CD14-positive monocyte (primary cell): ENCODE measurements around the gene NIF3L1. TPM values are rescaled to one million over a fixed set of nuclear protein-coding genes. Genes with fewer than 3 reads are reported as not detected.

Experiments used
- DNase-seq, 3 donors: peaks; one replicate each; pipeline ENCODE4 v3.0.0-alpha.2; 2011 to 2022
- H2AFZ ChIP-seq: 2 replicates; pipeline ENCODE4 v1.6.0; 2012; ENCODE audit warnings: mild to moderate bottlenecking, low read depth, low read length, inconsistent platforms; ENCODE audit not compliant: insufficient read depth, poor library complexity, severe bottlenecking
- H3K27ac ChIP-seq, 2 donors: 1 replicate in 1 of 2; 2 replicates in 1 of 2; pipeline ENCODE4 v1.5.1; 2012 to 2013; ENCODE audit warnings: low read length in 2 of 2, control low read depth in 1 of 2, inconsistent platforms in 1 of 2, low read depth in 1 of 2, mild to moderate bottlenecking in 1 of 2
- H3K27me3 ChIP-seq, 2 donors: one replicate each; pipeline versions ENCODE4 v1.6.0 to v1.6.1; 2011 to 2013; ENCODE audit warnings: low read length in 2 of 2; ENCODE audit not compliant: control insufficient read depth in 2 of 2, insufficient read depth in 2 of 2
- H3K36me3 ChIP-seq, 2 donors: replicated peaks in 1 of 2; 1 replicate in 1 of 2; 2 replicates in 1 of 2; pipeline versions ENCODE4 v1.5.1 to v1.6.1; 2012 to 2013; ENCODE audit warnings: low read length in 2 of 2, control low read depth in 1 of 2, inconsistent platforms in 1 of 2, mild to moderate bottlenecking in 1 of 2; ENCODE audit not compliant: insufficient read depth in 2 of 2, control insufficient read depth in 1 of 2
- H3K4me1 ChIP-seq, 2 donors: 1 replicate in 1 of 2; 2 replicates in 1 of 2; pipeline versions ENCODE4 v1.5.1 to v1.6.1; 2012 to 2013; ENCODE audit warnings: low read length in 2 of 2, control low read depth in 1 of 2, inconsistent platforms in 1 of 2, mild to moderate bottlenecking in 1 of 2, moderate library complexity in 1 of 2; ENCODE audit not compliant: insufficient read depth in 2 of 2, control insufficient read depth in 1 of 2
- H3K4me2 ChIP-seq: replicated peaks from 2 replicates; pipeline ENCODE3; 2012; ENCODE audit warnings: low read length, moderate library complexity, mild to moderate bottlenecking; ENCODE audit not compliant: poor library complexity, severe bottlenecking; ENCODE audit errors: extremely low read depth
- H3K4me3 ChIP-seq, 3 experiments: fragments of 200-600 bp in 1 of 3; sonication (generic) in 1 of 3; replicated peaks in 1 of 3; 1 replicate in 2 of 3; 2 replicates in 1 of 3; pipeline ENCODE4 v1.5.1; 2011 to 2013; ENCODE audit warnings: low read length in 3 of 3, mild to moderate bottlenecking in 3 of 3, control low read depth in 2 of 3, low read depth in 2 of 3, inconsistent platforms in 1 of 3, moderate library complexity in 1 of 3
- H3K79me2 ChIP-seq: 2 replicates; pipeline ENCODE4 v1.6.0; 2012; ENCODE audit warnings: mild to moderate bottlenecking, control low read depth, inconsistent platforms, low read length, moderate library complexity; ENCODE audit not compliant: insufficient read depth
- H3K9ac ChIP-seq: 2 replicates; pipeline ENCODE4 v1.6.0; 2017; ENCODE audit warnings: low read length, mild to moderate bottlenecking; ENCODE audit not compliant: insufficient read depth, poor library complexity, severe bottlenecking
- H3K9me3 ChIP-seq, 2 donors: replicated peaks in 1 of 2; 1 replicate in 1 of 2; 2 replicates in 1 of 2; pipeline versions ENCODE4 v1.5.1 to v1.6.1; 2012 to 2013; ENCODE audit warnings: low read length in 2 of 2, control low read depth in 1 of 2; ENCODE audit not compliant: control insufficient read depth in 1 of 2, insufficient read depth in 1 of 2
- H4K20me1 ChIP-seq: 2 replicates; pipeline ENCODE4 v1.6.0; 2012; ENCODE audit warnings: mild to moderate bottlenecking, low read length, control low read depth, moderate library complexity; ENCODE audit not compliant: insufficient read depth
- H3K27ac Mint-ChIP-seq, 7 donors: one replicate each; pipeline ENCODE4 v1.8.0; 2020; ENCODE audit warnings: mild to moderate bottlenecking in 7 of 7, mixed read lengths in 7 of 7, moderate library complexity in 6 of 7, inconsistent platforms in 2 of 7
- H3K27me3 Mint-ChIP-seq, 3 donors: one replicate each; pipeline ENCODE4 v1.8.0; 2021 to 2022; ENCODE audit warnings: low read depth in 3 of 3, mild to moderate bottlenecking in 3 of 3, mixed read lengths in 3 of 3, moderate library complexity in 3 of 3, inconsistent platforms in 1 of 3
- H3K36me3 Mint-ChIP-seq, 2 donors: one replicate each; pipeline ENCODE4 v1.8.0; 2020; ENCODE audit warnings: mixed read lengths in 2 of 2, inconsistent platforms in 1 of 2, mild to moderate bottlenecking in 1 of 2
- H3K4me1 Mint-ChIP-seq: one replicate; pipeline ENCODE4 v1.8.0; 2020; ENCODE audit warnings: mild to moderate bottlenecking, mixed read lengths
- H3K4me3 Mint-ChIP-seq, 2 donors: one replicate each; pipeline ENCODE4 v1.8.0; 2020; ENCODE audit warnings: mild to moderate bottlenecking in 2 of 2, mixed read lengths in 2 of 2, moderate library complexity in 1 of 2
- H3K9me3 Mint-ChIP-seq, 7 donors: one replicate each; pipeline ENCODE4 v1.8.0; 2020 to 2022; ENCODE audit warnings: mixed read lengths in 7 of 7, mild to moderate bottlenecking in 6 of 7, moderate library complexity in 6 of 7, inconsistent platforms in 2 of 7
- WGBS: methylation state at CpG from one replicate; pipeline ENCODE4 v1.1.5; 2013; ENCODE audit warnings: missing lambda C conversion rate; ENCODE audit not compliant: insufficient coverage; 5-methylcytosine and 5-hydroxymethylcytosine counted together
- intact Hi-C, 2 donors: fragments of 100-400 bp; cut with micrococcal nuclease; formaldehyde crosslinking; loops; one replicate each; pipeline versions ENCODE4 v1.15.0 to v1.15.1; 2023
- polyA plus RNA-seq, 3 donors: library from polyadenylated mRNA; depleted of rRNA in 1 of 3; unstranded in 2 of 3; stranded (reverse) in 1 of 3; fragments of 300-500 nt in 2 of 3; fragments of >200 nt in 1 of 3; fragmentation: Illumina TruSeq in 2 of 3; gene quantifications; 1 replicate in 2 of 3; 2 replicates in 1 of 3; pipeline ENCODE4 v1.2.3, GENCODE V29; 2012 to 2021
- TF ChIP-seq, protein P1 (sequence below): fragments of 200-600 bp; IDR thresholded peaks from one replicate; pipeline ENCODE4 v1.8.0; 2022; ENCODE audit warnings: antibody characterized with exemption, mild to moderate bottlenecking

NIF3L1 gene
- polyA plus RNA-seq, 3 donors: 16.2 to 18.0 (median 16.9) TPM

GRCh38 chr2:200871151-200871550 lies 18.0 kb upstream of the NIF3L1 start:
- Histone ChIP-seq H3K9me3 (no peaks in the 10 kb centered on the region), H3K27me3 (no peaks in the 10 kb centered on the region), H3K79me2 (peaks cover 4% of the 10 kb centered on the region), H4K20me1 (no peaks in the 10 kb centered on the region), H3K4me3 (no peak overlapping the region), H3K4me1 (peaks cover 12 to 13% of the 10 kb centered on the region in 2 donors), H3K9ac (no peak overlapping the region), H3K27ac (no peak overlapping the region), H3K4me2 (no peak overlapping the region), H3K36me3 (peaks cover 31 to 40% of the 10 kb centered on the region in 2 donors), H2AFZ (no peak overlapping the region)
- intact Hi-C loops: no loop called here
- no peak for DNase-seq
- peak overlapping the region in 1 of 7 donors; percentile 6 for H3K27ac Mint-ChIP-seq
- no peak overlapping the region for H3K4me3 Mint-ChIP-seq
- TF ChIP-seq, protein P1, sequence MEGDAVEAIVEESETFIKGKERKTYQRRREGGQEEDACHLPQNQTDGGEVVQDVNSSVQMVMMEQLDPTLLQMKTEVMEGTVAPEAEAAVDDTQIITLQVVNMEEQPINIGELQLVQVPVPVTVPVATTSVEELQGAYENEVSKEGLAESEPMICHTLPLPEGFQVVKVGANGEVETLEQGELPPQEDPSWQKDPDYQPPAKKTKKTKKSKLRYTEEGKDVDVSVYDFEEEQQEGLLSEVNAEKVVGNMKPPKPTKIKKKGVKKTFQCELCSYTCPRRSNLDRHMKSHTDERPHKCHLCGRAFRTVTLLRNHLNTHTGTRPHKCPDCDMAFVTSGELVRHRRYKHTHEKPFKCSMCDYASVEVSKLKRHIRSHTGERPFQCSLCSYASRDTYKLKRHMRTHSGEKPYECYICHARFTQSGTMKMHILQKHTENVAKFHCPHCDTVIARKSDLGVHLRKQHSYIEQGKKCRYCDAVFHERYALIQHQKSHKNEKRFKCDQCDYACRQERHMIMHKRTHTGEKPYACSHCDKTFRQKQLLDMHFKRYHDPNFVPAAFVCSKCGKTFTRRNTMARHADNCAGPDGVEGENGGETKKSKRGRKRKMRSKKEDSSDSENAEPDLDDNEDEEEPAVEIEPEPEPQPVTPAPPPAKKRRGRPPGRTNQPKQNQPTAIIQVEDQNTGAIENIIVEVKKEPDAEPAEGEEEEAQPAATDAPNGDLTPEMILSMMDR: no peak
- H3K36me3 Mint-ChIP-seq: peaks cover 28 to 34% of the 10 kb centered on the region in 2 donors
- H3K27me3 Mint-ChIP-seq: no peaks in the 10 kb centered on the region
- 100% methylated on average over 1 of the region's 3 CpGs for WGBS
- H3K4me1 Mint-ChIP-seq: peaks cover 19% of the 10 kb centered on the region
- H3K9me3 Mint-ChIP-seq: no peaks in the 10 kb centered on the region

GRCh38 chr2:200873560-200873959 lies 15.6 kb upstream of the NIF3L1 start:
- Mint-ChIP-seq H3K9me3 (no peaks in the 10 kb centered on the region), H3K4me3 (no peak overlapping the region), H3K27me3 (no peaks in the 10 kb centered on the region), H3K27ac (peak overlapping the region in 2 of 7 donors; percentile 21 to 30), H3K36me3 (peaks cover 38 to 44% of the 10 kb centered on the region in 2 donors), H3K4me1 (peaks cover 8% of the 10 kb centered on the region)
- peaks cover 48 to 63% of the 10 kb centered on the region in 2 donors for H3K36me3 ChIP-seq
- H3K4me1 ChIP-seq: no peaks in the 10 kb centered on the region
- no peak overlapping the region for H3K9ac ChIP-seq
- no peaks in the 10 kb centered on the region for H3K27me3 ChIP-seq
- no peak overlapping the region for H2AFZ ChIP-seq
- no peaks in the 10 kb centered on the region for H3K79me2 ChIP-seq
- no peaks in the 10 kb centered on the region for H3K9me3 ChIP-seq
- WGBS: 100% methylated on average over 3 of the region's 6 CpGs
- TF ChIP-seq, protein P1: no peak
- intact Hi-C loops: no loop called here
- no peak overlapping the region for H3K4me3 ChIP-seq
- H4K20me1 ChIP-seq: no peaks in the 10 kb centered on the region
- no peak overlapping the region for H3K27ac ChIP-seq
- no peak overlapping the region for H3K4me2 ChIP-seq
- DNase-seq: no peak
